Measurements from ENCODE around the gene EDN2. TPM values are rescaled to one million over a fixed set of nuclear protein-coding genes. Genes with fewer than 3 reads are reported as not detected.

Gene EDN2
- total and polyA plus RNA-seq, 2 donors from 2014 or later = 2.3 to 2.9 TPM

DNA sequence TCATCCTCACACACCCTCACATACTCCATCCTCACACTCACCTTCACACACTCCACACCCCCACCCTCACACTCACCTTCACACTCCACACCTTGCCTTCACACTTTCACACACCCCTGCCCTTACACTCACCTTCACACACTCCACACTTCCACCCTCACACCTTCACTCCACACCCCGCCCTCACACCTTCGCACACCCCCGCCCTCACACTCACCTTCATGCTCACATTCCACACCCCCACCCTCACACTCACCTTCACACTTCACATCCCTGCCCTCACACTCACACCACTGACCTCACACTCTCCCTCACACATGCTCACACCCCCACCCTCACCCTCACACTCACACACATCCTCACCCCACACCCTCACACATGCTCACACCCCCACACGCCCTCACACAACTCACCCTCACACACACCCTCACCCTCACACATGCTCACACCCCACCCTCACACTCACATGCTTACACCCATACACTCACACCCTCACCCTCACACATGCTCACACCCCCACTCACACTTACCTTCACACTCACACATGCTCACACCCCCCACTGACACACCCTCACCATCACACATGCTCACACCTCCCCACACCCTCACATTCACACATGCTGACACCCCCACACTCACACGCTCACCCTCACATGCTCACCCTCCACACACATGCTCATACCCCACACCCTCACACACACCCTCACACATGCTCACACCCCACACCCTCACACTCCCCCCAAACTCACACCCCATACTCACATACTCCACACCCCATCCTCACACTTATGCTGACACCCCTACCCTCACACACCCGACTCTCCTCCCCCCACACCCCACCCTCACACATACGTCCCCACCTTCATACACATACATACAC is 44.5 kb upstream of the EDN2 start:
- FAIRE-seq = no peak
- Histone ChIP-seq H3K4me3 (ENCODE audit: low read length in 3 of 3) (no peak overlapping the region), H3K36me3 (ENCODE audit: control insufficient read depth in 2 of 3, insufficient read depth in 3 of 3, low read length in 3 of 3) (no peaks in the 10 kb centered on the region), H3K27ac (ENCODE audit: low read depth in 2 of 2, low read length in 2 of 2) (no peak overlapping the region), H3K4me1 (ENCODE audit: control insufficient read depth in 2 of 3, insufficient read depth in 2 of 3, low read depth in 1 of 3, low read length in 3 of 3) (no peaks in the 10 kb centered on the region), H3K27me3 (ENCODE audit: control insufficient read depth, insufficient read depth, low read length) (no peaks in the 10 kb centered on the region), H3K9me3 (ENCODE audit: control insufficient read depth in 2 of 3, insufficient read depth in 1 of 3, low read length in 3 of 3) (no peaks in the 10 kb centered on the region), H3K9ac (ENCODE audit: low read length in 3 of 3) (no peak overlapping the region)
- TF ChIP-seq, protein P1, sequence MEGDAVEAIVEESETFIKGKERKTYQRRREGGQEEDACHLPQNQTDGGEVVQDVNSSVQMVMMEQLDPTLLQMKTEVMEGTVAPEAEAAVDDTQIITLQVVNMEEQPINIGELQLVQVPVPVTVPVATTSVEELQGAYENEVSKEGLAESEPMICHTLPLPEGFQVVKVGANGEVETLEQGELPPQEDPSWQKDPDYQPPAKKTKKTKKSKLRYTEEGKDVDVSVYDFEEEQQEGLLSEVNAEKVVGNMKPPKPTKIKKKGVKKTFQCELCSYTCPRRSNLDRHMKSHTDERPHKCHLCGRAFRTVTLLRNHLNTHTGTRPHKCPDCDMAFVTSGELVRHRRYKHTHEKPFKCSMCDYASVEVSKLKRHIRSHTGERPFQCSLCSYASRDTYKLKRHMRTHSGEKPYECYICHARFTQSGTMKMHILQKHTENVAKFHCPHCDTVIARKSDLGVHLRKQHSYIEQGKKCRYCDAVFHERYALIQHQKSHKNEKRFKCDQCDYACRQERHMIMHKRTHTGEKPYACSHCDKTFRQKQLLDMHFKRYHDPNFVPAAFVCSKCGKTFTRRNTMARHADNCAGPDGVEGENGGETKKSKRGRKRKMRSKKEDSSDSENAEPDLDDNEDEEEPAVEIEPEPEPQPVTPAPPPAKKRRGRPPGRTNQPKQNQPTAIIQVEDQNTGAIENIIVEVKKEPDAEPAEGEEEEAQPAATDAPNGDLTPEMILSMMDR (IDR thresholded peaks at IDR 0.05; ENCODE audit: borderline replicate concordance, extremely low read depth, insufficient read depth) = no peak
- DNase-seq = peak in 1 of 5 donors; percentile 35
- intact Hi-C loops (cut with DNase I) = no loop called here

DNA sequence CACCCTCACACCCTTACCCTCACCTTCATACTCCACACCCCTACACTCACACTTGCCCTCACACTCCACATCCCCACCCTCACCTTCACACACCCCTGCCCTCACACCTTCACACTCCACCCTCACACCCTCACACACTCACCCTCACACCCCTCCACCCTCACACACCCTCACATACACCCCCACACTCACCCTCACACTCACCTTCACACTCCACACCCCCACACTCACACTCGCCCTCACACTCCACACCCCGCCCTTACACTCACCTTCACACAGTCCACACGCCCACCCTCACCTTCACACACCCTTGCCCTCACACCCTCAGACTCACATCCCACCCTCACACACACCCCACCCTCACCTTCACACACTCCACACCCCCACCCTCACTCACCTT is 43.6 kb upstream of the EDN2 start:
- Histone ChIP-seq H3K4me3 (ENCODE audit: low read length in 3 of 3) (no peak overlapping the region), H3K9ac (ENCODE audit: low read length in 3 of 3) (no peak overlapping the region), H3K4me1 (ENCODE audit: control insufficient read depth in 2 of 3, insufficient read depth in 2 of 3, low read depth in 1 of 3, low read length in 3 of 3) (no peaks in the 10 kb centered on the region), H3K9me3 (ENCODE audit: control insufficient read depth in 2 of 3, insufficient read depth in 1 of 3, low read length in 3 of 3) (no peaks in the 10 kb centered on the region), H3K27ac (ENCODE audit: low read depth in 2 of 2, low read length in 2 of 2) (no peak overlapping the region), H3K27me3 (ENCODE audit: control insufficient read depth, insufficient read depth, low read length) (no peaks in the 10 kb centered on the region), H3K36me3 (ENCODE audit: control insufficient read depth in 2 of 3, insufficient read depth in 3 of 3, low read length in 3 of 3) (no peaks in the 10 kb centered on the region)
- no peak for FAIRE-seq
- intact Hi-C loops (cut with DNase I) = no loop called here
- TF ChIP-seq, protein P1 (IDR thresholded peaks at IDR 0.05; ENCODE audit: borderline replicate concordance, extremely low read depth, insufficient read depth) = no peak
- DNase-seq = peak in 1 of 5 donors; percentile 21

DNA sequence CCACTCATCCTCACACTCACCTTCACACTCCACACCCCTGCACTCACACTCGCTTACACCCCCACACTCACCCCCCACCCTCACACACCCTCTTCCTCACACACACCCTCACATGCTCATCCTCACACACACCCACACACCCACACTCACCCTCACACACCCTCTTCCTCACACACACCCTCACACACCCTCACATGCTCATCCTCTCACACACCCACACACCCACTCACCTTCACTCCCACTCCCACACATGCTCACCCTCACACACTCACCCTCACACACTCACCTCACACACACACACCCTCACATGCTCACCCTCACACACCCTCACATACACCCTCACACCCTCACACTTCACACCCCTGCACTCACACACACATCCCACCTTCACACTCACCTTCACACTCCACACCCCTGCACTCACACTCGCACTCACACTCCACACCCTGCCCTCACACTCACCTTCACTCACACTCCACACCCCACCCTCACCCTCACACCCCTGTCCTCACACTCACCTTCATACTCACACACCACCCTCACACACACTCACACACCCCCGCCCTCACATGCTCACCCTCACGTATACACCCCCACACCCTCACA is 42.6 kb upstream of the EDN2 start:
- TF ChIP-seq, protein P1 (IDR thresholded peaks at IDR 0.05; ENCODE audit: borderline replicate concordance, extremely low read depth, insufficient read depth) = no peak
- FAIRE-seq = no peak
- H3K27ac ChIP-seq (ENCODE audit: low read depth in 2 of 2, low read length in 2 of 2) = no peak overlapping the region

More for the DNA sequence above, 42.6 kb upstream of the EDN2 start:
- Histone ChIP-seq H3K36me3 (ENCODE audit: control insufficient read depth in 2 of 3, insufficient read depth in 3 of 3, low read length in 3 of 3) (no peaks in the 10 kb centered on the region), H3K27me3 (ENCODE audit: control insufficient read depth, insufficient read depth, low read length) (no peaks in the 10 kb centered on the region), H3K4me1 (ENCODE audit: control insufficient read depth in 2 of 3, insufficient read depth in 2 of 3, low read depth in 1 of 3, low read length in 3 of 3) (no peaks in the 10 kb centered on the region), H3K4me3 (ENCODE audit: low read length in 3 of 3) (no peak overlapping the region), H3K9ac (ENCODE audit: low read length in 3 of 3) (no peak overlapping the region), H3K9me3 (ENCODE audit: control insufficient read depth in 2 of 3, insufficient read depth in 1 of 3, low read length in 3 of 3) (no peaks in the 10 kb centered on the region)
- no peak for DNase-seq
- intact Hi-C loops (cut with DNase I) = no loop called here
